Measurements from ENCODE around the gene EPHA3. TPM values are rescaled to one million over a fixed set of nuclear protein-coding genes. Genes with fewer than 3 reads are reported as not detected.

The EPHA3 gene
- total and polyA plus RNA-seq, 7 donors = 0.12 to 2.4 (median 0.64) TPM

DNA sequence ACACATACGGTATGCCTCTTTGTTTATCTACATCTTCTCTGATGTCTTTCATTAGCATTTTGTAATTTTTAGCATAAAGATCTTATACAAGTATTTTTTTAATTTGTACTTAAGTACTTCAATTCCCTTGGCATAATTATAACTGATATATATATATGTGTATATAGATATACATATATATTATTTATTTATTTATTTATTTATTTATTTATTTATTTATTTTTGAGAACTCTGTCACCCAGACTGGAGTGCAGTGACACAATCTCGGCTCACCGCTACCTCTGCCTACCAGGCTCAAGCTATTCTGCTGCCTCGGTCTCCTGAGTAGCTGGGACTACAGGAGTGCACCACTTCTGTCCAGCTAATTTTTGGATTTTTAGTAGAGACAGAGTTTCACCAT lies 382.7 kb downstream of the EPHA3 start:
- Histone ChIP-seq H3K9me3 (peaks cover 3% of the 10 kb centered on the region), H3K27me3 (ENCODE audit: insufficient read depth in 3 of 3, low read length in 2 of 3) (no peaks in the 10 kb centered on the region), H3K36me3 (ENCODE audit: insufficient read depth in 1 of 2, low read depth in 1 of 2) (no peaks in the 10 kb centered on the region), H3K27ac (no peak overlapping the region), H3K4me3 (no peak overlapping the region), H3K4me1 (no peaks in the 10 kb centered on the region)
- intact Hi-C loops (cut with DNase I) = no loop called here
- DNase-seq (no peak), ATAC-seq (no peak)
- 96 to 97% (median 96%) methylated on average over 4 of the region's 4 CpGs for WGBS, 3 donors
- TF ChIP-seq, protein P1, sequence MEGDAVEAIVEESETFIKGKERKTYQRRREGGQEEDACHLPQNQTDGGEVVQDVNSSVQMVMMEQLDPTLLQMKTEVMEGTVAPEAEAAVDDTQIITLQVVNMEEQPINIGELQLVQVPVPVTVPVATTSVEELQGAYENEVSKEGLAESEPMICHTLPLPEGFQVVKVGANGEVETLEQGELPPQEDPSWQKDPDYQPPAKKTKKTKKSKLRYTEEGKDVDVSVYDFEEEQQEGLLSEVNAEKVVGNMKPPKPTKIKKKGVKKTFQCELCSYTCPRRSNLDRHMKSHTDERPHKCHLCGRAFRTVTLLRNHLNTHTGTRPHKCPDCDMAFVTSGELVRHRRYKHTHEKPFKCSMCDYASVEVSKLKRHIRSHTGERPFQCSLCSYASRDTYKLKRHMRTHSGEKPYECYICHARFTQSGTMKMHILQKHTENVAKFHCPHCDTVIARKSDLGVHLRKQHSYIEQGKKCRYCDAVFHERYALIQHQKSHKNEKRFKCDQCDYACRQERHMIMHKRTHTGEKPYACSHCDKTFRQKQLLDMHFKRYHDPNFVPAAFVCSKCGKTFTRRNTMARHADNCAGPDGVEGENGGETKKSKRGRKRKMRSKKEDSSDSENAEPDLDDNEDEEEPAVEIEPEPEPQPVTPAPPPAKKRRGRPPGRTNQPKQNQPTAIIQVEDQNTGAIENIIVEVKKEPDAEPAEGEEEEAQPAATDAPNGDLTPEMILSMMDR (IDR thresholded peaks at IDR 0.05) = no peak

DNA sequence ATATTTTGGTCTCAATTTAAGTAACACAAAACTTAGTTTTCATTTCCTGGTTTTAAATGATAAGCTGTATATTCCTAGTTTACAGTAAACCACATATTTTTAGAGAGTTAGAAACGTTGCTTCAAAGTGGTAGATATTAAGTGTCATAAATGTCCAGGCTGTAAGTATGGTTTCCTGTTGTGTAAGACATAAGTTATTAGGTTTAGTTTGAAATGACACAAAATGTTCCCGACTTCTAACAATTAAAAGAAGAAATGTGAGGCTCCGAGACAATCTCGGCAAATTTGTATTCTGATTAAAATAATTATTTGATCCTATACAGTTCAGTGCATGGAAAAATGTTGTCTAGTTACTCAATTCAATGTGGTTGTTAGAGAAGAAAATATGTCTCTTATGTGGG lies 387.3 kb downstream of the EPHA3 start:
- intact Hi-C loops (cut with DNase I) = no loop called here
- Histone ChIP-seq H3K27me3 (ENCODE audit: insufficient read depth in 3 of 3, low read length in 2 of 3) (no peaks in the 10 kb centered on the region), H3K4me3 (no peak overlapping the region), H3K36me3 (ENCODE audit: insufficient read depth in 1 of 2, low read depth in 1 of 2) (no peaks in the 10 kb centered on the region), H3K9me3 (peaks cover 3% of the 10 kb centered on the region), H3K4me1 (no peaks in the 10 kb centered on the region), H3K27ac (no peak overlapping the region)
- DNase-seq (no peak), ATAC-seq (no peak)
- TF ChIP-seq, protein P1 (IDR thresholded peaks at IDR 0.05) = no peak
- WGBS, 3 donors = 70 to 76% (median 70%) methylated on average over 4 of the region's 4 CpGs

DNA sequence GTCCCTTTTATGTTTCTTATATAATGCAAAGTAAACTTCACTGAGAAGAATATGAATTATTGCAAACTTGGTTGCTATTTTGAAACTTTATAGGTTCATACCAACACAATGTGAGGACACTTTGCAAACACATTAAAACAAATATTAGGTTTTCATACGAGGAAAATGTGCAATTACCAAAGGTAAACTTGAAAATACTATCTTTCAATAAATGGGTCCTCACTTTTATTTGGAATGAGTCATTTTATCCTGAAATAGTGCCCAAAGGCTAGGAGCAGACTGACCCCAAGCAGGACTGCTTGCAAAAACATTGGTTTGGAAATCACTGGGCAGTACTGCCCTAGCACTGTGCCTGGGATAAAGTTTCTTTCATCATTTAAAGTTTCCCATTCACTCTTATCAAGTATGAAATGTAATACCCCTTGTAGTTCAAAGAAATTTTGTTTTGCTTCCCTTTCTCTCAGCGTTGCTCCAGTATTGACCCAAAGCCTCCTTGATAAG lies 396.5 kb downstream of the EPHA3 start:
- ATAC-seq (no peak), DNase-seq (no peak)
- TF ChIP-seq, protein P1 (IDR thresholded peaks at IDR 0.05) = no peak
- Histone ChIP-seq H3K27me3 (ENCODE audit: insufficient read depth in 3 of 3, low read length in 2 of 3) (no peaks in the 10 kb centered on the region), H3K9me3 (no peaks in the 10 kb centered on the region), H3K36me3 (ENCODE audit: insufficient read depth in 1 of 2, low read depth in 1 of 2) (no peaks in the 10 kb centered on the region), H3K4me1 (no peaks in the 10 kb centered on the region), H3K27ac (no peak overlapping the region), H3K4me3 (no peak overlapping the region)
- WGBS, 3 donors = 52 to 63% (median 59%) methylated on average over 2 of the region's 2 CpGs
- intact Hi-C loops (cut with DNase I) = no loop called here

DNA sequence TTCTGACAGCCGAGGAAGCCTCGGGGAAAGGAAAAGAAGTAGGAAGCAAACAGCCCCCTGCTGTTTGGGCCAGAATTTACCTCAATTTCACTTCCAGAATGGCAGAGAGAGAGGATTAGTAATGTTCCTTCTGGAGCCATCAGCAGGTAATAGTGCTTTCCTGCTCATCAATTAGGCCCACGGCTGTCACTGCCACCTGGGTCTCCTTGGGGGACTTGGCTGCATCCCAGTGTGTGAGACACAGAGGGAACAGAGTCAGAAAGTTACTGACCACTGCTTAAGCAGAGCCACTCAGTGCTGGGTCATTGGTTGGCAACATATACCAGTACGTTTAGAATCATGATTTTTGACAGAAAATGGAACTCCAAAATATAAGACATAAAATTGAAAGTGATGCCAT lies 397.0 kb downstream of the EPHA3 start:
- intact Hi-C loops (cut with DNase I) = no loop called here
- ATAC-seq = no peak

More for the DNA sequence above, 397.0 kb downstream of the EPHA3 start:
- no peak for DNase-seq
- Histone ChIP-seq H3K9me3 (no peaks in the 10 kb centered on the region), H3K27me3 (ENCODE audit: insufficient read depth in 3 of 3, low read length in 2 of 3) (no peaks in the 10 kb centered on the region), H3K27ac (no peak overlapping the region), H3K4me1 (no peaks in the 10 kb centered on the region), H3K36me3 (ENCODE audit: insufficient read depth in 1 of 2, low read depth in 1 of 2) (no peaks in the 10 kb centered on the region), H3K4me3 (no peak overlapping the region)
- WGBS, 3 donors = 53 to 68% (median 61%) methylated on average over 4 of the region's 4 CpGs
- TF ChIP-seq, protein P1 (IDR thresholded peaks at IDR 0.05) = no peak
